Chondrocyte (in vitro differentiated cells): ENCODE data around the gene CDA. TPM values are rescaled to one million over a fixed set of nuclear protein-coding genes. Genes with fewer than 3 reads are reported as not detected.

Experiments used
- DNase-seq: peaks from one replicate; pipeline ENCODE4 v3.0.0; 2021; ENCODE audit warnings: mixed read lengths, low spot score
- H3K27ac Mint-ChIP-seq: one replicate; pipeline ENCODE4 v1.8.0; 2021; ENCODE audit warnings: mild to moderate bottlenecking, moderate library complexity, mixed read lengths; ENCODE audit not compliant: unreplicated experiment
- H3K27me3 Mint-ChIP-seq: 2 replicates; pipeline ENCODE4 v1.8.0; 2021; ENCODE audit warnings: low read depth, mixed read lengths
- H3K36me3 Mint-ChIP-seq: 2 replicates; pipeline ENCODE4 v1.8.0; 2021; ENCODE audit warnings: low read depth, mixed read lengths
- H3K4me1 Mint-ChIP-seq: 2 replicates; pipeline ENCODE4 v1.8.0; 2021; ENCODE audit warnings: low read depth, mild to moderate bottlenecking, mixed read lengths
- H3K4me3 Mint-ChIP-seq: one replicate; pipeline ENCODE4 v1.8.0; 2021; ENCODE audit warnings: mild to moderate bottlenecking, moderate library complexity, mixed read lengths; ENCODE audit not compliant: unreplicated experiment
- H3K9me3 Mint-ChIP-seq: 2 replicates; pipeline ENCODE4 v1.8.0; 2021; ENCODE audit warnings: low read depth, mixed read lengths
- total RNA-seq: library from RNA; stranded (reverse); gene quantifications from 3 replicates; pipeline ENCODE4 v1.2.1, GENCODE V29; 2021
- TF ChIP-seq, protein P1 (sequence below): fragments of 200-600 bp; sonication (generic); IDR thresholded peaks from 2 replicates; pipeline ENCODE4 v1.5.0; 2021; ENCODE audit warnings: antibody characterized with exemption, mild to moderate bottlenecking, moderate library complexity

CDA gene
- total RNA-seq, 1 donor from 2014 or later = not detected

GRCh38 chr1:20634065-20634593 is 45.2 kb downstream of the CDA start:
- TF ChIP-seq, protein P1, sequence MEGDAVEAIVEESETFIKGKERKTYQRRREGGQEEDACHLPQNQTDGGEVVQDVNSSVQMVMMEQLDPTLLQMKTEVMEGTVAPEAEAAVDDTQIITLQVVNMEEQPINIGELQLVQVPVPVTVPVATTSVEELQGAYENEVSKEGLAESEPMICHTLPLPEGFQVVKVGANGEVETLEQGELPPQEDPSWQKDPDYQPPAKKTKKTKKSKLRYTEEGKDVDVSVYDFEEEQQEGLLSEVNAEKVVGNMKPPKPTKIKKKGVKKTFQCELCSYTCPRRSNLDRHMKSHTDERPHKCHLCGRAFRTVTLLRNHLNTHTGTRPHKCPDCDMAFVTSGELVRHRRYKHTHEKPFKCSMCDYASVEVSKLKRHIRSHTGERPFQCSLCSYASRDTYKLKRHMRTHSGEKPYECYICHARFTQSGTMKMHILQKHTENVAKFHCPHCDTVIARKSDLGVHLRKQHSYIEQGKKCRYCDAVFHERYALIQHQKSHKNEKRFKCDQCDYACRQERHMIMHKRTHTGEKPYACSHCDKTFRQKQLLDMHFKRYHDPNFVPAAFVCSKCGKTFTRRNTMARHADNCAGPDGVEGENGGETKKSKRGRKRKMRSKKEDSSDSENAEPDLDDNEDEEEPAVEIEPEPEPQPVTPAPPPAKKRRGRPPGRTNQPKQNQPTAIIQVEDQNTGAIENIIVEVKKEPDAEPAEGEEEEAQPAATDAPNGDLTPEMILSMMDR = no peak
- no peak for DNase-seq
- Mint-ChIP-seq H3K4me1 (peaks cover 20% of the 10 kb centered on the region), H3K9me3 (no peaks in the 10 kb centered on the region), H3K36me3 (peaks cover 4% of the 10 kb centered on the region), H3K27ac (peak overlapping the region; percentile 45), H3K4me3 (peak overlapping the region; percentile 77), H3K27me3 (no peaks in the 10 kb centered on the region)

- peaks cover 4% of the 10 kb centered on the region for H3K36me3 Mint-ChIP-seq
- H3K4me3 Mint-ChIP-seq = peak overlapping the region; percentile 77
- TF ChIP-seq, protein P1 = no peak
- H3K27ac Mint-ChIP-seq = no peak overlapping the region
- DNase-seq = no peak
- peaks cover 20% of the 10 kb centered on the region for H3K4me1 Mint-ChIP-seq
- no peaks in the 10 kb centered on the region for H3K27me3 Mint-ChIP-seq
- H3K9me3 Mint-ChIP-seq = no peaks in the 10 kb centered on the region
Measured at GRCh38 chr1:20634594-20635084, 45.7 kb downstream of the CDA start.

DNA sequence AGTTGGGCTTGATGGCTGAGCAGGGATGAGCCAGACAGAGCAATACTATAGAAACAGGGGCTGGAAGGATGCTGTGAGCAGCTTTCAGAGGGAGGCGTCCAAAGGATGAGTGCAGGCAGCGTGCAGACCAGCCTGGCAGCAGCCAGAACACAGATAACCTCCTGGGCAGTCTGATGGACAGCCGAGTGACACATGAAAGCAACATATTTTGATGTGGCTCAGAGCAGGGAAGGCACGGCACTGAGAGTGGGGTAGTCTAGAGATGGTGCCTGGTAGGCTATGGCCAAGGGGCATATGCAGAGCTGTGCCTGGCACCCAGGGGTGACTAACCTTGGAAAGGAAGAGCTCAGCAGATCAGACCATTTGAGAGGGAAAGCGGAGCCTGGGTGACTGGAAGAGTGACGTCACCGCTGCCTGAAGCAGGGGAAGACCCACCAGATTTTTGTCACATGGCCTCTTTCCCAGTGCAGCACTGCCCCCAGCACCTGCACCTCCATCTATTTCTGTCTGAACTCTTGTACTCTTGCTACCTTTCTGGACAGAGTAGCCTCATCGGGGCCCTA is 48.0 kb downstream of the CDA start:
- peaks cover 15% of the 10 kb centered on the region for H3K36me3 Mint-ChIP-seq
- peaks cover 20% of the 10 kb centered on the region for H3K4me1 Mint-ChIP-seq
- no peak overlapping the region for H3K4me3 Mint-ChIP-seq
- H3K27ac Mint-ChIP-seq = no peak overlapping the region
- H3K27me3 Mint-ChIP-seq = no peaks in the 10 kb centered on the region
- TF ChIP-seq, protein P1 = no peak
- no peak for DNase-seq
- H3K9me3 Mint-ChIP-seq = no peaks in the 10 kb centered on the region

DNA sequence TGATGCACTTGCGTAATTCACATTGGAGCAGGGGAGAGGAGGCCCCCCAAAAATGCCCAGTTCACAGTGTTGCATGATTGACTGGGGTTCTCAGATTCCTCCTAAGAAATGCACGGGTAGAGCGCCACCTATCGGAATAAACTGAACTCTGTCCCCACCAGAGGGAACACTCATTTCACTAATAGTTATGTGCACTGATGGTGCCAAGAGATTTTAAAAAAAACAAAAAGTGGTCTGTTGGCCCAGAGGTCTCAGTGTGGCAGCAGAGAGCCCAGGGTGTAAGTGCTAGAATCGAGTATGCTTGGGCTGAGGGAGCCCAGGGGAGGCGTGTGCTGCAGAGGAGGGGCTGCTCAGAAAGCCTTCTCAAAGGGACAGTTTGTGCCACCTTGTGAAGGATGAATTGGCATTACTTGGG is 51.3 kb downstream of the CDA start:
- DNase-seq = no peak
- no peaks in the 10 kb centered on the region for H3K9me3 Mint-ChIP-seq
- TF ChIP-seq, protein P1 = peak; percentile 90
- no peak overlapping the region for H3K27ac Mint-ChIP-seq
- H3K4me3 Mint-ChIP-seq = no peak overlapping the region
- H3K4me1 Mint-ChIP-seq = no peaks in the 10 kb centered on the region
- peaks cover 17% of the 10 kb centered on the region for H3K36me3 Mint-ChIP-seq
- H3K27me3 Mint-ChIP-seq = no peaks in the 10 kb centered on the region

- H3K27ac Mint-ChIP-seq = no peak overlapping the region
Measured at GRCh38 chr1:20641975-20642374, 53.1 kb downstream of the CDA start.

More at GRCh38 chr1:20641975-20642374, 53.1 kb downstream of the CDA start:
- H3K4me1 Mint-ChIP-seq = no peaks in the 10 kb centered on the region
- no peak overlapping the region for H3K4me3 Mint-ChIP-seq
- DNase-seq = no peak
- TF ChIP-seq, protein P1 = no peak
- no peaks in the 10 kb centered on the region for H3K9me3 Mint-ChIP-seq
- H3K36me3 Mint-ChIP-seq = peaks cover 17% of the 10 kb centered on the region
- no peaks in the 10 kb centered on the region for H3K27me3 Mint-ChIP-seq
